ENCODE measurements around the gene CCDC63. TPM values are rescaled to one million over a fixed set of nuclear protein-coding genes. Genes with fewer than 3 reads are reported as not detected.

The CCDC63 gene
- not detected in 2 replicates for total RNA-seq
- polyA plus RNA-seq (2012): 0.04 TPM

DNA sequence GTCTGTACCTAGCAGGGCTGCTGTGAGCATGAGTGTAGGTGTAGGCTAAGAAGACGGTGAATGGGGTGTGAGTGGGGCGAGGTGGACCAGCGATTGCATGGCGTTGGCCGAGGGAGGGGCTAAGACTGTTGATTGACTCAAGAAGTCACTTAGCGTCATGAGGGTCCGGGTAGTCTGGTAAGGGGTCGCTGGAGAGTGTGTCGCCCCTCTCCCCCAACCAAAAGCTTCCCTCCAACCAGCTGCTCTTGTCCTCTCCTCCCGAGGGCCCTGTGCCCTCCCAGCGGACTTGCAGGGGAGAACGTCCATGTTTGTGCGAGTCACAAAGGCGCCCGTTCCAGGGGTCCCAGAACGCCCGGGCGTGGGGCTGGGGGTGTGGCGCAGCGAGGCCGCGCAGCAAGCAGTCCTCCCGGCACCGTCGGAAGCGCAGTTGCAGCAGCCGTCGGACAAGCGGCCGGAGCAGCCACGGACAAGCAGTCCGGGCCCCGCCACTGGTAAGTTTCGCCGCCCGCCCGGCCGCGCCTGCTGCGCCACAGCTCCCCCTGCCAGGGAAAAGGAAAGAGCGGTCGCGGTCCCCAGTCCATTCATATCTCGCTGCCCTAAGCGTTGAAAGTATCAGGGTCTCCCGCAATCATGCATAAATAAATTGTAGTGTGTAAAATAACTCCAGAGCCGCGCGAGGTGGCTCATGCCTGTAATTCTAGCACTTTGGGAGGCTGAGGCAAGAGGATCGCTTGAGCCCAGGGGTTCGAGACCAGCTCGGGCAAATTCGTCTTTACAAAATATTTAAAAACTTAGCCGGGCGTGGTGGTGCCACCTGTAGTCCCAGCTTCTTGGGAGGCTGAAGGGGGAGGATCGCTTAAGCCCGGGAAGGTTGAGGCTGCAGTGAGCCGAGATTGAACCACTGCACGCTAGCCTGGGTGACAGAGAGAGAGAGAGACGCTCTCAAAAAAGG, at the start of gene CCDC63:
CCDC63 (plus strand) TSS at position 373 of the 952 bp plus-strand sequence. CDS start 5,968 bp downstream, outside the sequence.
- no peak for DNase-seq (ENCODE audit: low read depth)

DNA sequence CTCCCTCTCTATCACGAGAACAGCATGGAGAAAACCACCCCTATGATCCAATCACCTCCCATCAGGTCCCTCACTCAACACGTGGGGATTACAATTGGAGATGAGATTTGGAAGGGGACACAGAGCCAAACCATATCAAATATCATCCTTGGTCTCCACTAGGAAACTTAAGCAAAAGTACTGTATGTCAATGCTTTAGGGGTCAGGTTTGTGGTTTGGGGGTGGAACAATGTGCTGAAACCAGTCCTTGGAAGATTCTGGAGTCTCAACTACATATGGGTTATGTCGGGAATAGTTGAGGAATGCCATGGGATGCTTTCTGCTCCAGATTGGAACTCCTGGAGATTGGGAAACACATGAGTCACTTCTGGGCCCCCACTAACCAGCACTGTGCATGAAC, 48.3 kb upstream of the CCDC63 start:
- no peak for DNase-seq (ENCODE audit: low read depth)

DNA sequence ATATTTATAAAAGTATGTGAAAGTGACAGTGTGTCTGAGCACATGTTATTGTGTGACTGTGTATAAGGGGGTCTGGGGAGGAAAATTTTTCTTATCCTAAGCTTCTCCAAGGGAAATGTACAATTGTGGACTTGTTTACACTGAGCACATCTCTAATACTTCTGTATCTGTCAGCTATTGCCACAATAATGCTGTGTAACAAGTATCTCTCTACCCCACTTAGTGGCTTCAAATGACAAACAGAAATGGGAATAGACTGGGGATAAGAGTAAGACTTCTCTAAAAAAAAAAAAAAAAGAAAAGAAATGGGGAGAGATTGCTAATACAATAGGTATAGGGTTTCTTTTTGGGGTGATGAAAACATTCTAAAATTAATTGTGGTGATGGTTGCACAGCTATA, 44.3 kb upstream of the CCDC63 start:
- no peak for DNase-seq (ENCODE audit: low read depth)

DNA sequence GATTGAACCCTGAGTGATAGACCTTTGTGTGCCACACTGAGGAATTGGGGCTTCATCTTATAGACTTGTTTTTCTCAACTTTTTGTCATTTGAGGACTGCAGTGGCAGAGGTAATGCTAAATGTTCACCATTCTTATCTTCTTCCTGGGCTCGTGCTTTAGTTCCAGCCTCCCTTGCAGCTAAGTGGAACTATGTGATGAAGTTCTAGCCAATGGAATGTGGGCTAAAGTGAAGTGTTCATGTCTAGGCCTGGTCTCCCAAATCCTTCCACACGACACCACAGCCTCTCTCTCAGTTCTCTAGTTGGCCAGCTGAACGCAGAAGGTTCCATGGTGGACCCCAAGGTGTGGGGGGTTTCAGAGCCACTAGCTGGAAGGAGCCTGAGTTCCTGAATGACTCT, 42.4 kb upstream of the CCDC63 start:
- DNase-seq (ENCODE audit: low read depth): no peak

DNA sequence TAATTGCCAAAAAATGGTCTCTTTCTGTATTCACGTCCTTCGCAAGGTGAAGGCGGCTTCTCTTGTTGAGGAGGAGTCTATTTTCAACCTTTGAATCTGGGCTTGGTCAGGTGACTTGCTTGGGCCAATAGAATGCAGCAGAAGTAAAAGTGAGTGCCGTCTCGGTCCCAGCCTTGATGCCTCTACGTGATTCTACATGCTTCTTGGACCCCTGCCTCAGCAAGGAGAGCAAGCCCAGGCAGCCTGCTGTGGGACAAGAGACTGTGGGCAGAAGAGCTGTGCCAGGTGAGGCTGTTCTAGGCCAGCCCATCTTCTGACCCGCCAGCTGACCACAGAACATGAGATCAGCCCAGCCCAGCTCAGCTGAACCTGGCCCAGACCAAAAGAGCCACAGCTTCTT, 39.1 kb upstream of the CCDC63 start:
- peak; percentile 34 for DNase-seq (ENCODE audit: low read depth)

DNA sequence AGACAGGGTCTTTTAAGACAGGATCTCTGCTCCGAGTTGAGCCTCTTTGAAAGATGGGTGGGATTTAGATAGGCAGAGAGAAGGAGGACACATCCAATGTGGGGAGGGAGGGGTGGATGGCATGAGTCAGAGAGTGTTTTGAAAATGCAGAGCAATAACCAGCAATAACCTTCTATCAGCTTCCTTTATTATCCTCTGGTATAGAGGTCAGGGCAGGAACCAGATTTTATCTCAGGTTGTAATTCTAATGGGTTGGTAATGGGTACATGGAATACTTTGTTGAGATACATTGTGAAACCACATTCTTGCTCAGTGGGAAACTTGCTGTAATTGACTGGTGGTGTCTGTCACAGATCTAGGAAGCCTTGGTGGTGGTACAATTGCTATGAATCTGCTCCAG, 37.6 kb upstream of the CCDC63 start:
- no peak for DNase-seq (ENCODE audit: low read depth)

DNA sequence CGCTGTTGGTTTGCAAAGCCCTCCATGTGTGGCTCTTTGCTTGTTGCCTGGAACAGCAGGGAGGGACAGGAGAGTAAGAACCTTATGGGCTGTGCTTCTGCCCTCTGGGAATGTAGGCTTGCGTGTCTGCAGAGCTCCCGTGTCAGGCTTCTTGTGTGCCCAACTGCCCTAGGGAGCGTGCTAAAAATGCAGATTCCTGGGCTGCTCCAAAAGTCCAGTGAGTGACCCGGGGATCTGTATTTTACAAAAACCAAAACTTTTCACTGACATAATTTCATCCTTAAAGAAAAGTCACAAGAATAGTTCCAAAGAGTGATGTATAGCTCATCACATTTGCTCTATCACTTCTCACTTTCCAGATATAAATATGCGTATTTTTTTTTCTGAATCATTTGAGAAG, 34.8 kb upstream of the CCDC63 start:
- DNase-seq (ENCODE audit: low read depth): no peak

DNA sequence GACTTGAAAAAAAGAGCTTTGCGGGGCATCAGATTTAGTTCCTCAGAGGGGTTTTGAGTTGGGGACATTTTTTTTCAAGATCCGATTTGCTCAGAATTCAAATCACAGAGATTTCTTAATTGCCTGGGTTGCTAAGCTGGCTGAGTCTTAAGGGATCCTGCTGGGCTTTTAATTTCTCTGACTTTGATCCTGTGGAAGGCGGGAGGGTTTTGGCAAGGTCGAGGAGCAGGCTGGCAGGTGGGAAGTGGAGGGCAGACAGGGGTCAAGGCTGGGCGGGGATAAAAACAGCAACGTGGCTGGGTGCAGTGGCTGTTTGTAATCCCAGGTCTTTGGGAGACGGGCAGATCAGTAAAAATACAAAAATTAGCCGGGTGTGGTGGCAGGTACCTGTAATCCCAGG, 33.5 kb upstream of the CCDC63 start:
- DNase-seq (ENCODE audit: low read depth): no peak

DNA sequence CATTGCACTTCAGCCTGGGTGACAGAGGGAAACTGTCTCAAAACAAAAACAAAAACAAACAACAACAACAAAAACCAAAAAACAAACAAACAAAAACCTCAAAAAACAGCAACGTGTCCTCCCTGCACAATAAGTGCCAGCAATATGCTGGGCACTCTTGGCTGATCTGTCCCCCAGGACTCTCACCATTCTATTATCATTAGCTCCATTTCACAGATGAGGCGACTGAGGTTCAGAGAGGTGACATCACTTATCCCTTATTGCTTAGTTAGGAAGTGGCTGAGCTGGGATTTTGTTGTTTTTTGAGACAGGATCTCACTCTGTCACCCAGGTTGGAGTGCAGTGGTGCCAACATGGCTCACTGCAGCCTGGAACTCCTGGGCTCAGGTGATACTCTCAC, 33.0 kb upstream of the CCDC63 start:
- DNase-seq (ENCODE audit: low read depth): no peak

DNA sequence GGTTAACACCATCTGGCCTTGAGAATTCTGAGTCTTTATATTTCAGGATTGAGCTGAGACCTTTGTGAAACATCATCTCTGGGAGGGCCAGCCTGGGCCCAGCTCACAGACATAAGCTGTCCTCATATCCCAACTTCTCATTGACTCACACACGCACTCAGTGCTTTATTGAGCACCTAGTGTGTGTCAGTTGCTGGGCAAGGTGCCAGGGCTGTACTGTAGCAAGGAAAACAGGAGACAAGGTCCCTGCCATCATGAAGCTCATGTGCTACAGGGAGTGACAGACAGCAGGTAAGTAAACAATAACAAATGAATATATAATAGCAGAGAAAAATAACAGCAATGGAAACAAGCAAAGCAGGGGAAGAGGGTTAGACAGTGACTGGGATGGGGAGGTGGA, 30.5 kb upstream of the CCDC63 start:
- no peak for DNase-seq (ENCODE audit: low read depth)

DNA sequence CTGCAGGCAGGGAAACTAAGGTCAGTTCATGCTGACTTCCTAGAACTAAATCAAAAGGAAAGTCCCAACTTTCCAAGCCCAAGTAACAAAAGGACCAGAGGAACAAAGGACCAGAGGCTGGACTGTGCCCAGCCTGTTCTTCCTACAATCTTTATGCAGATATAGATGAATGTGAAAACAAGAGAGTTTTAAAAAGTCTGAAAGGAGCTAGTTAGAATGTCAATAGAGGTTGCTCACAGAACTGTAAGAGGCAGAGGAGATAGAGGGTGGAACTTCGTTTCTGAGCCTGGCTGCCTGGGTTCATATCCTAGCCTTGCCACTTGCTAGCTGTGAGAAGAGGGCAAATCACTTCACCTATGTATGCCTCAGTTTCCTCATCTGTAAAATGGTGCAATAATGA, 30.0 kb upstream of the CCDC63 start:
- DNase-seq (ENCODE audit: low read depth): no peak

DNA sequence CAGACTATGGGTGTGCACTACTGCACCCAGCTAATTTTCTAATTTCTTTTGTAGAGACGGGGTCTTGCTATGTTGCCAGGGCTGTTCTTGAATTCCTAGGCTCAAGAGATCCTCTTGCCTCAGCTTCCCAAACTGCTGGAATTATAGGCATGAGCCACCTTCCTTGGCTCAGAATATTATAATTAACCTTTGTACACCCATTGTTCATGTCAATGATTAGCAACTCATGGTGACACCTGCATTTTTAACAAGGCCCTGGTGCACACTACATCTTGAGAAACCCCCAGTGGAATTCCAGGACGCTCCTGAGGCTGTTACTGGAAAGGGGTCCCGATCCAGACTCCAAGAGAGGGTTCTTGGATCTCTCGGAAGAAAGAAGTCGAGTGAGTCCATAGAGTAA, 28.3 kb upstream of the CCDC63 start:
- DNase-seq (ENCODE audit: low read depth): no peak

DNA sequence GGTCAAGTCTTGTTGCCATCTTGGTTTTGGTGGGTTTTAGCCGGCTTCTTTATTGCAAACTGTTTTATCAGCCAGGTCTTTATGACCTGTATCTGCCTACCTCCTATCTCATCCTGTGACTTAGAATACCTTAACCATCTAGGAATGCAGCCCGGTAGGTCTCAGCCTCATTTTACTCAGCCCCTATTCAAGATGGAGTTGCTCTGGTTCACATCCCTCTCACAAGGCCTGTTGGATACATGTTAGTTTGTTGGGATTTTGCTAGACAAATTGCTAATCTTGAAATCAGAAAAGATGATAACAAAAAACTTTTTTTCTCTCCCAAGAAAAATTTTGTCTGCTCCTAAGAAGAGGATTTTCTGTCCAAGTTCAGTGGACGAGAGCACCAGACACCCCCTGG, 27.6 kb upstream of the CCDC63 start:
- DNase-seq (ENCODE audit: low read depth): no peak

DNA sequence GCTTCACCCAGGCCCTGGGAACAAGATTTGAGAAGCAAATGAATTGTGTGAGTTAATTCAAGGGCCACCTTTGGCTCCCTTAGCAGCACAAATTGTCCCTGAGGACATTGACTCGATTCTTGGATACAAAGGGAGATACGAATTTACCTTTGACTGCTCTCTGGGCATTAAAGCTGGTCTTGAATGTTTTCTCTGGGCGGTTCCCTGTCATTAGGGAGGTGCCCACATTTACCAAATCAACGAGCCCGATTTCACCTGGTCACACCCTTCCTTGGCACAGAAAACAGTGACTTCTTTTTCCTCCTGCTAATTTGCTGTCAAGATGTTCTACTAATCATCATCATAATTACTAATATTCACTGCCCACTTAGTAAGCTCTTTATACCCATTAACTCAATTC, 27.1 kb upstream of the CCDC63 start:
- no peak for DNase-seq (ENCODE audit: low read depth)

DNA sequence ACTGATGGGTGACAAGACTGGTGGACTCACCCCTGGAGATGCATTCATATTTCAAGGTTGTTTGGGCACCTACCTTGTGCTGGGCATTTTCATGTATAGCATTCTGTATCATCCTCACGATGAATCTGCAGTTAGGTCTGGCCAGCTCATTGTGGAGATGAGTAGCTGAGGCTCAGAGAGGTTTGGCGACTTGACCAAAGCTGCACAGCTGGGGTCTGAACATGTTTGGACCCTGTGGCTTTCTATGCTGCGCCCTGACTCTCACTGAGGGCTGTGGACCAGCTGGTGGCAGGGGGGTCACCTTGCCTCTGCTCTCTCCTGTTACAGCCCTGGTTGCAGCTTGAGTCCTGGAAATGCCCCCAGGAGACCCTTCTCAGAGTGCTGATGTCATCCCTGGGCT, 24.9 kb upstream of the CCDC63 start:
- no peak for DNase-seq (ENCODE audit: low read depth)

DNA sequence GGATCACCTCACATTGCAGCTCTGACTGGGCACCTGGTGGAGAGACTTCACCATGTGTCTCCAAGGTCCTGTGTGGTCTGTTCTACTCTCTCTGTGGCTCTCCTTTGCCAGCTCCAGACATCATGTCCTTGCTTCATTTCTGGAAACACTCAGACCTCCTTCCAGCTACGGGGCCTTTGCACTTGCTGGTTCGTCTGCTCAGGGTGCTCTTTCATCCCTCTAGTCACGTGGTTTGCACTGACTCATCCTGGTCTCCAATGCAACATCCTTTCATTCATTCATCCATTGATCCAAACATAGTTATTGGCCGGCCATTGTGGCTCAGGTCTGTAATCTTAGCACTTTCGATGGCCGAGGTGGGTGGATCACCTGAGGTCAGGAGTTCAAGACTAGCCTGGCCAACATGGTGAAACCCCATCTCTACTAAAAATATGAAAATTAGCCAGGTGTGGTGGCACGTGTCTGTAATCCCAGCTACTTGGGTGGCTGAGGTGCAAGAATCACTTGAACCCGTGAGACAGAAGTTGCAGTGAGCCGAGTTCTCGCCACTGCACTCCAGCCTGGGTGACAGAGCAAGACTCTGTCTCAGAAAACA, 23.9 kb upstream of the CCDC63 start:
- DNase-seq (ENCODE audit: low read depth): no peak

DNA sequence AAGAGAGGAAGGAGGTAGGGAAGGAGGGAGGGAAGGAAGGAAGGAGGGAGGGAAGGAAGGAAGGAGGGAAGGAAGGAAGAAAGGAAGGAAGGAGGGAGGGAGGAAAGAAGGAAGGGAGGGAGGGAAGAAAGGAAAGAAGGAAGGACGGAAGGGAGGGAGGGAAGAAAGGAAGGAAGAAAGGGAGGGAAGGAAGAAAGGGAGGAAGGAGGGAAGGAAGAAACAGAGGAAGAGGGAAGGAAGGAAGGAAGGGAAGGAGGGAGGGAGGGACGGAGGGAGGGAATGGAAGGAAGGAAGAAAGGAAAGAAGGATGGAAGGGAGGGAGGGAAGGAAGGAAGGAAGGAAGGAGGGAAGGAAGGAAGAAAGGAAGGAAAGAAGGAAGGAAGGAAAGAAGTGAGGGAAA, 22.4 kb upstream of the CCDC63 start:
- no peak for DNase-seq (ENCODE audit: low read depth)

DNA sequence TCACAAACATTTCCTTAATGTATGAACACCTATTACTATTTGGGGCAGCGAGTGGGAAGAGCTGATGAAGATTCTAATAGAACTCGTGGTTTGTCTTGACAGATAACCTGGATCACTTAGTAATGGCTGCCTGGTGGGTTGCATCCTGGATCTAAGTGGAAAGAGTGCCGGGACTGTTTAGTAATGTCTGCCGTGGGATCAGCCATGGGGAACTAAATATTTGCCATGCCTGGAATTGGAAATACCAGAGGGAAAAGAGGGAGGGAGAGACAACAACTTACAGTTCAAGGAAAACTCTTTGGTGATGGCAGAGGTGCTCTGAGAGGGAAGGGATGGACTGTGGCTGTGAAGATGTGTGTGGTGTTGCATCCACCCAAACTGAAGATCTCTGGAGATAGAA, 21.3 kb upstream of the CCDC63 start:
- no peak for DNase-seq (ENCODE audit: low read depth)

DNA sequence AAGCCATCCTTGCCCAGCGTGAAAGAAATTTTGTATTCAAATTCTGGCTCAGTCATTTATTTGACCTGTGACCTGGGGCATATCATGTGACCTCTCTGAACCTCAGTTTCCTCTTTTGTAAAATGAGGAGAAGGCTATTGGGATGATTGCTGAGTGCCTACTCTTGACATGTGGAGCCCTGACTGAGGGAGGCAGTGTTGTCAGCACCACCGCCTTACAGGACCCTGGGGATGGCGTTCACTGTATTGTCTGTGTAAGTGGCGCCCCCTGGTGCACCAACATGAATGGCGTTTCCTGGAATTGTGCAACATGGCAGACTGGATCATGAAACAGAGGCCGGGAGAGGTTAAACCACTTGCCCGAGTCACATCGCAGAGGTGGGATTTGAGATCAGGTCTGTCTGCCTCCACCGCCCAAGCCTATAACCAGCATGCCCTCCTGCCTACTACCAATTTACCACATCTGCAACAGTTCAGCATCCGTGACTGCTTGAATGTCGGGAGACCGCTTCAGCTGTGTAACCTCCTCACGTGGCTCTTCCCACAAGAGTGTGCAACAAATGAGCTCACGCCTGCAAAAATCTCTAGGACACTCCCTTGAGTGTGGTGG, 20.1 kb upstream of the CCDC63 start:
- DNase-seq (ENCODE audit: low read depth): peak; percentile 88

DNA sequence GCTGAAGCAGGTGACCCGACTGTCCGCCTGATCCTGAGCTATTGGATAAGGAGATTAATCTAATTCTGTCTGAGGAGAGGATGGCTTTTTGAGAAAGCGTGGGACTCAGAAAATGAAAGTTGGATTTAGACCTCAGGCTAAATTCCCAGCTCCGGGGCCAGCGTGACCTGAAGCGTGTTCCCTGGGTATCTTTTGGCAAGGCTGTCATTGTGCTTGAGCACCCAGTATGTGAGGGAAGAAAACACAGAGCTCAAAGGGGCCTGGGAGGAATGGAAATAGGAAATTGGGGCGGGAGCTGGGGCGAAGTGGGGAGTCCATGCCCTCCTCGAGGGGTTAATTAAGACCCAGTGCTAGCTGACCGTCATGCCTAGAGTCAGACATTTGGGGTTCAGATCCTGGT, 17.5 kb upstream of the CCDC63 start:
- DNase-seq (ENCODE audit: low read depth): no peak

DNA sequence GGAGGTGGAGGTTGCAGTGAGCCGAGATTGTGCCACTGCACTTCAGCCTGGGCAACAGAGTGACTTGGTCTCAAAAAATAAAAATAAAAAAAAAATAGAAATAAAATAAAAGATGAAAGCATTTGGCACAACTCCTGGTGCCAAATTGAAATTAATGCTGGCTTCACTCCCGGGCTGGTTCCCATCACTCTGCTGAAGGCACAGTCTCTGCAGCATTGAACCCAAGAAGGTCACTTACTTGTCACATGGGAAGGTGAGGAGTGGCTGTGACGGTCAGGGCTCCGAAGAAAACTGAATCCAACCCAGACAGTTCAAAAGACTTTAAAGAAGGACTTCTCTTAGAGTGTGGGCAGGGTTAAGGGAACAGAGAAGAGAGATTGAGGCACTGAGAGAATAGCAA, 10.5 kb upstream of the CCDC63 start:
- DNase-seq (ENCODE audit: low read depth): no peak

DNA sequence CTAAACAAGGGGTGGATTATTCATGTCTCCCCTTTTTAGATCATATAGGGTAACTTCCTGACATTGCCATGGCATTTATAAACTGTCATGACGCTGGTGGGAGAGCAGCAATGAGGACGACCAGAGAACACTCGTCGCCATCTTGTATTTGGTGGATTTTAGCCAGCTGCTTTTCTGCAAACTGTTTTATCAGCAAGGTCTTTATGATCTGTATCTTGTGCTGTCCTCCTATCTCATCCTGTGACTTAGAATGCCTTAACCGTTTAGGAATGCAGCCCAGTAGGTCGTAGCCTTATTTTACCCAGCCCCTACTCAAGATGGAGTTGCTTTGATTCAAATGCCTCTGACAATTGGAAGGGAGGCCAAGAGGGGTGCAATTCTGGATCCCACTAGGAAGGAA, 5.8 kb upstream of the CCDC63 start:
- DNase-seq (ENCODE audit: low read depth): no peak

Data from myocyte (in vitro differentiated cells).